Superior temporal gyrus (tissue), 1 donor: Measurements from ENCODE around the gene PRAC1.

Experiments used
- DNase-seq: peaks from one replicate; pipeline ENCODE4 v3.0.0-alpha.2; 2016; ENCODE audit errors: extremely low spot score

PRAC1 gene

GRCh38 chr17:48704361-48705248 is 17.7 kb downstream of the PRAC1 start:
- DNase-seq, result no peak

DNA sequence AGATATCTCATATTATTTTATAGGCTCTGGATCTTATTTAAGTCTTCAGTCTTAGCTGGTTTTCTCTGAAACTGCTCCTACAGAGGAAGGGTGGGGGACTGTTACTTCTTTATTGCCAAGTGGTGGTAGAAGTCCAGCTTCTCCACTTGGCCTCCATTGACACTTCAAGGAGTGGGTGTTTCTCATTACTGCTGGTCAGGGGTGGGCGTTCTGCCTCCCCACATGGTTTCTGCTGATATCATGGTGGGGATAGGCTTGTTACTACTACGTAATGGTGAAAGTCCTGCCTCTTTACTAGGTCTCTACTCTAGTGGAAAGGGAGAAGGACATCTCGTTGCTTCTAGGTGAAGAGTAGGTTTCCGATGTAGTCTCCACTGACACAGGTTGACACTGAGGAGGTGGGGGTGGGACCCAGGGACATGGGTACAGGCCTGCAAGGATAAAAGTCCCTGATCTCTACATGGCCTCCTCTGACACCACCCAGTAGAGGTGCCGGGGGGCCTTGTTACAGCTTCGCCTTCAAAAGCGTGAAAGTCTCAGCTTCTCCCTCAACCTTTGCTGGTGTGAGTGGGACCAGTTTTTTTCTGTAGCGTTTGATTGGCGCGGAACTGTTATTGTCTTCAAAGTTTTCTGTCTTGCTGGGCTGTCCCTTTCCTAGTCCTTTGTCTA is 20.3 kb downstream of the PRAC1 start:
- DNase-seq, result no peak

- DNase-seq, result no peak
Measured at GRCh38 chr17:48693178-48693577, 29.1 kb downstream of the PRAC1 start.

DNA sequence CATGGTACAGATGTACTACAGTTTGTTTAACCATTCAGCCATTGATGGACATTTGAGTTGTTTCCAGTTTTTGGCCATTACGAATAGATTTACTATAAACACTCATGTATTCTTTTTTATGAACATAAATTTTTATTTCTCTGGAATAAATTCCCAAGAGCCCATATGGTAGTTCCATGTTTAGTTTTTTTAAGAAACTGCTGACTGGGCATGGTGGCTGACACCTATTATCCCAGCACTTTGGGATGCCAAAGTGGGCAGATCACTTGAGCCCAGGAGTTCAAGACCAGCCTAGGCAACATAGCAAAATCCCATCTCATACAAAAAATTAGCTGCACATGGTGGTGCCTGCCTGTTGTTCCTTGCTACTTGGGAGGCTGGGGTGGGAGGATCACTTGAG is 30.3 kb downstream of the PRAC1 start:
- no peak for DNase-seq

- DNase-seq, result no peak
Measured at GRCh38 chr17:48690655-48691054, 31.7 kb downstream of the PRAC1 start.

GRCh38 chr17:48681609-48682008 is 40.7 kb downstream of the PRAC1 start:
- DNase-seq, result no peak

DNA sequence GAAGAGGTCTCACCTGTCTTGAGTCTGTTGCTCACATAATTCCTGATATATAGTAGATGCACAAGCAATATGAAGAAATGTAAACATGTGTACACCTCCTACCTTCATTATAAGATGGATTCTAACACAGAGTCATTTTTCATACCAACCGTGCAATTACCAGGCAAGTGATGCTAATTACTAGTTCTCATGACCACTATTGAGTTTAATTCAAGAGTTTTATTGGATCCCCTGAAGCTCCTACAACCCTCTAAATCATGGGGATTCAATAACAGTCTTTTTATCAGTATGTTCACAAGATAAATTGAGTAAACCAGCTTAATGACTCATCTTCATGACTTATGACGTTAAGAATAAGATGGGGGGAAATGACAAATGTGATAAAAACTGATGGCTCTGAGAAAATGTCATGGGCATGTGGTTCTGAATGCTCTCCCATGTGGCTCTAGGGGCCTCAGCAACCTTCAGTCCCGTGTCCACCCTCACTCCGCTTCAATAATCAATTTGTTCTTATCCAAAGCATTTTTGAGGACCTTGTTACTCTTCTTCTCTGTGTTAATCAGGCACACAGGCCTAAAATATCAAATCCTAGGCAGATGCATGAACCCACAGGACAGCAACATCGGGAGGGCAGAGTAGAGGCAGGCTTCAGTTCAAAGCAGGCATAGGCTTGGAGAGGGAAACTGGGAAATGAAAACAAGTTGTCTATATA is 42.8 kb downstream of the PRAC1 start:
- DNase-seq, result no peak

DNA sequence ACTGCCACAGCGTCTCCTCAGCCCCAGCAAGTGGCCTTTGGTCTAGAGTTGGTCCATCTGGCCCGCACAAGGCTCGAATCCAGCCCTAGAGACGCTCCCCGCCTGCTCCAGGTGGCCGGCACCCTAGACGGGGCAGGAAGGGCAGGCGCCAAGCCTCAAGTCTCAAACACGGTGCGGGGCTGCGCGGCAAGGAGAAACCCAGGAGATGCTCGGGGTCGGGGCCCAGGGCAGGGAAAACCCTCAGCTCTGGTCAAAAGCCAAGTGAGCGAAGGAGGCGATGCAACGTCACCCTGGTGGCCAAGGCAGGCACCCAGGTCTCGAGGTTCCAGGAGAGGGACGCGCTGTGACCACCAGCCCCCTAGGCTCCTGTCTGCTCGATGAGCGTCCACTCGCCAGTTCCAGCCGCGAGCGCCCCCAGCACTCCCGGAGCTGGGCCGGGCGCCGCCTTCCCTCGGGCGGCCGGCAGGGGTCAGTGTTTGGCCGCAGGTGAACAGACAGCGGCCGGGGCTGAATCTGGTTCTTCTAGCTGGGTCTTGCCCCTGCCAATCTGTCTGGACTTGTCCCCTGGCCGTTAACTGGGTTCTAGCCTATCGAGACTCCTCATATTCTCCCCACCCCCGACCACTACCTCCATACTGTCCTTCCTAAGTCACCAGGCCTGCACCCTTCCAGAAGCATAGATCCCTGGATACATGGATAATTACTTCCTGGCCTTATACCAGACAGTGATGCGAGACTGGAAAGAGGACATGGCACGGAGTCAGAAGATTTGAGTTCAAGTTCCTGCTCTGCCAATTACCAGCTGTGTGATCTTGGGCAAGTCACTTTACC is 44.0 kb downstream of the PRAC1 start:
- DNase-seq, result peak; percentile 47

GRCh38 chr17:48676963-48677558 is 45.3 kb downstream of the PRAC1 start:
- DNase-seq, result no peak

GRCh38 chr17:48672340-48672739 is 50.0 kb downstream of the PRAC1 start:
- DNase-seq, result no peak
